ENCODE measurements around the gene ARL17A.
A peak's percentile ranks its signal among the peaks of the same experiment; 100 is the strongest.
"Not testable (repeated sequence)": the region's sequence is repeated elsewhere in the genome, so short reads cannot be mapped to it uniquely, and the experiment has no call there.

ARL17A gene

GRCh38 chr17:46580082-46580481, 591 bp upstream of the ARL17A start:
- not testable (repeated sequence) for H3K4me1 Mint-ChIP-seq, ATAC-seq, DNase-seq, H3K27ac Mint-ChIP-seq, H3K9me3 Mint-ChIP-seq, H3K27me3 Mint-ChIP-seq
- H3K4me3 Mint-ChIP-seq: peak overlapping the region in 1 of 2 donors; percentile 47

- not testable (repeated sequence) for H3K27ac Mint-ChIP-seq, ATAC-seq, H3K9me3 Mint-ChIP-seq, DNase-seq, H3K4me1 Mint-ChIP-seq, H3K27me3 Mint-ChIP-seq, H3K4me3 Mint-ChIP-seq
These were observed 7.7 kb downstream of the ARL17A start for GRCh38 chr17:46571796-46572195.

DNA sequence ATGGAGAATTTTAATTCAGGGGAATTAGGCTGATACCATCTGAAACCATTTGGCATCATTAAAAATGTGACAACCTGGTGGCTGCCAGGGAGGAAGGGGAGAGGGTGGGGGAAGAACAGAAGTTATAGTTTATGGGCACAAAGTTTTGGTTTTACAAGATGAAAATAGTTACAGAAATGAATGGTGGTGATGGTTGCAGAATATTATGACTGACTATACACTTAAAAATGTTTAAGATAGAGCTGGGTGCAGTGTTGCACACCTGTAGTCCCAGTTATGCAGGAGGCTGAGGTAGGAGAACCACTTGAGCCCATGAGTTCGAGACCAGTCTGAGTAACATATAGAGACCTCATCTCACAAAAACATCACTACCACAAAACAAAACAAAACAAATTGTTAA, 12.5 kb downstream of the ARL17A start:
- H3K27me3 Mint-ChIP-seq, H3K27ac Mint-ChIP-seq, H3K4me1 Mint-ChIP-seq, H3K9me3 Mint-ChIP-seq, DNase-seq, H3K4me3 Mint-ChIP-seq: not testable (repeated sequence)
- ATAC-seq: peak; percentile 65

GRCh38 chr17:46566284-46566683, 13.2 kb downstream of the ARL17A start:
- not testable (repeated sequence) for H3K27ac Mint-ChIP-seq, H3K4me3 Mint-ChIP-seq, DNase-seq, H3K27me3 Mint-ChIP-seq, H3K4me1 Mint-ChIP-seq, H3K9me3 Mint-ChIP-seq
- peak; percentile 95 for ATAC-seq

- H3K4me1 Mint-ChIP-seq, H3K27ac Mint-ChIP-seq, ATAC-seq, H3K4me3 Mint-ChIP-seq, DNase-seq, H3K9me3 Mint-ChIP-seq, H3K27me3 Mint-ChIP-seq: not testable (repeated sequence)
These were observed 19.4 kb downstream of the ARL17A start for GRCh38 chr17:46560048-46560447.

- ATAC-seq: peak; percentile 58
- not testable (repeated sequence) for H3K9me3 Mint-ChIP-seq, H3K27ac Mint-ChIP-seq, H3K4me1 Mint-ChIP-seq, DNase-seq, H3K27me3 Mint-ChIP-seq, H3K4me3 Mint-ChIP-seq
These were observed 20.3 kb downstream of the ARL17A start for GRCh38 chr17:46559155-46559554.

DNA sequence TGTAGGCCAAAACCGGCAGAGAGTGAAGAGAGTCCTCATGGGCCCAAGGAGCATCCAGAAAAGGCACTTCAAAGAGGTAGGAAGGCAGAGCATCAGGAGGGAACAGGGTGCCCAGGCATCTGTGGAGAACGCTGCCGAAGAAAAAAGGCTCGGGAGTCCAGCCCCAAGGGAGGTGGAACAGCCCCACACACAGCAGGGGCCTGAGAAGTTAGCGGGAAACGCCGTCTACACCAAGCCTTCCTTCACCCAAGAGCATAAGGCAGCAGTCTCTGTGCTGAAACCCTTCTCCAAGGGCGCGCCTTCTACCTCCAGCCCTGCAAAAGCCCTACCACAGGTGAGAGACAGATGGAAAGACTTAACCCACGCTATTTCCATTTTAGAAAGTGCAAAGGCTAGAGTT, 30.9 kb downstream of the ARL17A start:
- H3K27ac Mint-ChIP-seq, H3K4me1 Mint-ChIP-seq, DNase-seq, H3K4me3 Mint-ChIP-seq, H3K9me3 Mint-ChIP-seq, ATAC-seq, H3K27me3 Mint-ChIP-seq: not testable (repeated sequence)

DNA sequence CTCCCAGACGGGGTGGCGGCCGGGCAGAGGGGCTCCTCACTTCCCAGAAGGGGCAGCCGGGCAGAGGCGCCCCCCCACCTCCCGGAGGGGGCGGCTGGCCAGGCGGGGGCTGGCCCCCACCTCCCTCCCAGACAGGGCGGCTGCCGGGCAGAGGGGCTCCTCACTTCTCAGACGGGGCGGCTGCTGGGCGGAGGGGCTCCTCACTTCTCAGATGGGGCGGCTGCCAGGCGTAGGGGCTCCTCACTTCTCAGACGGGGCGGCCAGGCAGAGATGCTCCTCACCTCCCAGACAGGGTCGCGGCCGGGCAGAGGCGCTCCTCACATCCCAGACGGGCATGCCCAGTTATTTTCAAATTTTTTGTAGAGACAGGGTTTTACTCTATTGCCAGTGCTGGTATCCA, 44.8 kb downstream of the ARL17A start:
- DNase-seq, H3K4me3 Mint-ChIP-seq: not testable (repeated sequence)

DNA sequence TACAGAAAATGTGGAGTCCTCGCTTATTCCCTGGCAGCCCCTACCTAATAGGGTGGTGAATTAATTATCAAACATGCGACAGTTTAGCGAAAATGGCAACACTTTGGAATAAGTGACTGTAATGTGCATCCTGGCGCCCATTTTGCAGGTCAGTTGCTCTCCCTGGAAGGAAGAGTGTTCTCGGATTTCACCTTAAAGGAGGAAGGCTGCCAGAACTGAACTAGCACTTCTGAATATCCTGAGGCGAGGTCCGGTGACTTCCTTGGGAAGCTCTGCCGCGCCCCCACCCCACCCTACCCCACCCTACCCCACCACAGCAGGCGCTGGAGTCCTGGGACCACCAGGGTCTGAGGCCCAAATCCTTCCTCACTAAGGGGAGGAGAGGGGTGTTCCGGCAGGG, 67.3 kb downstream of the ARL17A start, which contains the start of gene LRRC37A2:
Gene LRRC37A2, plus strand, starts transcription at position 301 of the 400 bp plus-strand sequence. CDS start 245 bp downstream, outside the sequence.
- not testable (repeated sequence) for H3K9me3 Mint-ChIP-seq, H3K4me1 Mint-ChIP-seq, H3K4me3 Mint-ChIP-seq, ATAC-seq, H3K27ac Mint-ChIP-seq, DNase-seq, H3K27me3 Mint-ChIP-seq

More for the DNA sequence above, 44.8 kb downstream of the ARL17A start:
- H3K27ac Mint-ChIP-seq, H3K9me3 Mint-ChIP-seq, ATAC-seq, H3K27me3 Mint-ChIP-seq, H3K4me1 Mint-ChIP-seq: not testable (repeated sequence)

DNA sequence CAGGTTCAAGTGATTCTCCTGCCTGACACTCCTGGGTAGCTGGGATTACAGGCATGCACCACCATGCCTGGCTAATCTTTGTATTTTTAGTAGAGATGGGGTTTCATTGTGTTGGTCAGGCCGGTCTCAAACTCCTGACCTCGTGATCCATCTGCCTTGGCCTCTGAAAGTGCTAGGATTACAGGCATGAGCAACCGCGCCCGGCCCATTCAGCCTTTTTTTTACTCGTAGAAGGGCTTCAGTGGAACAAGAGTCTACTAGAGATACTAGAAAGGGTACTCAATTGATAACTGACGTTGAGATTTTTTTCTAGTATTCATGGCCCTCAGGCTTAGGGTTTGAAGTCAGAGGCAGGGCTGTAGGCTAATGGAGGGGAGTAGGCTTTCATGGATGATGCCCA, 73.6 kb downstream of the ARL17A start:
- H3K4me3 Mint-ChIP-seq, H3K4me1 Mint-ChIP-seq, ATAC-seq, H3K27me3 Mint-ChIP-seq, H3K27ac Mint-ChIP-seq, H3K9me3 Mint-ChIP-seq, DNase-seq: not testable (repeated sequence)

DNA sequence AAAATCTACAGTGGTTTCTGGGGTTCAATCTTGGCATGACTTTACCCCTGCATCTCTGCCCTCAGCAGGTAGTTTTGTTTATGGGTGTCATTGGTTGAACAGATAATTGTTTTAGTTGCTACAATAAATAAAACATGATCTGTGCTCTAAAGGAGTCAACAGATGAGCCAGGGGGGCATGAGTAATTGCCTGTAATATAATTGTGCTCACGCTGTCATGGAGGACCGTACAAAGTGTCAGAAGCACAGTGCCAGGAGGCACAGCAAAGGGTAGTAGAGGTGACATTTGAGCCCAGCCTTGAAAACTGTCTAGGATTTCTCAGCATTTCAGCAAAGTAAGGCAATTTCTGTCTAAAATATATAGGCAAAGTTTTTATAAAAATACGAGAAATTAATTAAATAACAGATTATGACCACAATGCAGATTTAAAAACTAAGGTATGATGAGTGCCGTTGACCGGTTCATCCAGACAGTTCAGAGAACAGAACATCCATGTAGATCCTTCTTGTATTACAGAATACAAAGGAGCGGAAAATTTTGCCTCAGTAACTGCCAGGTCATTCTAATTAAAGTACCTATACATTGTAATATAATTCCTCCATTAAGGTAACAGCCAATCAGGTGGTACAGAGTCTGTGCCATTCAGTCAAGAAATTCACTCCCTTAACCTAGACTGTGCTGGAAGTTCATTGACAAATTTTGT, 79.9 kb downstream of the ARL17A start:
- ATAC-seq, H3K9me3 Mint-ChIP-seq, H3K4me3 Mint-ChIP-seq, H3K4me1 Mint-ChIP-seq, H3K27me3 Mint-ChIP-seq, H3K27ac Mint-ChIP-seq, DNase-seq: not testable (repeated sequence)

DNA sequence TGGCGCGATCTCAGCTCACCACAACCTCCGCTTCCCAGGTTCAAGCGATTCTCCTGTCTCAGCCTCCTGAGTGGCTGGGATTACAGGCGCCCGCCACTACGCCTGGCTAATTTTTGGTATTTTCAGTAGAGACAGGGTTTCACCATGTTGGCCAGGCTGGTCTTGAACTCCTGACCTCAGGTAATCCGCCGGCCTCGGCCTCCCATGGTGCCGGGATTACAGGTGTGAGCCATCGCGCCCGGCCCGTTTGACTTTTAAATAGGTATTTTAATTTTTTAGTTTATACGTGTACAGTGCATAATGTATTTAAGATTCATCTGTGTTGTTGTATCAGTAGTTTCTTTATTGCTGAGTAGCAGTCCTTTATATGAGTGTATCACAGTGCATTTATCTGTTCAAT, 87.5 kb downstream of the ARL17A start:
- H3K9me3 Mint-ChIP-seq, H3K4me3 Mint-ChIP-seq, H3K27ac Mint-ChIP-seq, DNase-seq, H3K4me1 Mint-ChIP-seq, H3K27me3 Mint-ChIP-seq, ATAC-seq: not testable (repeated sequence)

DNA sequence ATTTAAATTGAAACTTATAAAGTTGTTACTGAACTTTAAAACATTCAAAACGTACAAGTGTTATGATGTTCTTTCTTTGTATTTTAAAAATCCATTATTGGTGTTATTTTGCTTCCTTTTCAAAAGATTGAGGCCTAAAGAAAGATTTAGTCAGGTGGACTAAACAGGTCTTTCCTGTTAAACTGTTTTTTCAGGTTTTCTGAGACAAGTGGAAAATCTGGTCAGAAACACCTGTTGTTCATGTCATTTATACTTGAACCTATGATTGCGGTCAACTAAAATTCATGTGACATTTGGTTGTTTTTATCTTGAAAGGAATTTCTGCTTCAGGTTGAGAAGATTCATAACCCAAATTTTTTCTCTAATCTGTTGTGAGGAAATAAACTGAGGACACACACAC, 98.2 kb downstream of the ARL17A start:
- not testable (repeated sequence) for H3K27ac Mint-ChIP-seq, H3K4me1 Mint-ChIP-seq, ATAC-seq, H3K4me3 Mint-ChIP-seq, H3K27me3 Mint-ChIP-seq, H3K9me3 Mint-ChIP-seq, DNase-seq

DNA sequence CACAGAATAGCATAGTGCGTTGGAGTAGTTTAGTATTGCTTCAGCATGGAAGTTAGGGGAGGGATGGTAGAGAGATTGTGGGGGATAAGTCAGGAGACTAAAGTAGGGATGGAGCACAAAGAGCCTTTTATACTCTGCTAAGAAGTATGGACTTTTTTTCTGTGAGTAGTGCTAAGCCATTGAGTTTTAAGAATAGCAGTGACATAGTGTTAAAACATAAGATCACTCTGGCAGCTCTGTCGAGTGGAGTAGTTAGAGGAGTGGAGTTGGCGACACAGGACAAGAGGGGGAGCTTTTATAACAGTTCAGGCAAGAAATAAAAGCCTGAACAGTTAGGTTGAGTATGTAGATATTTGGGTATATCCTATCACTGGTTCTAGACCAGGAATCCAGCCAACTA, 100.7 kb downstream of the ARL17A start:
- H3K4me3 Mint-ChIP-seq, H3K4me1 Mint-ChIP-seq, H3K27me3 Mint-ChIP-seq, ATAC-seq, H3K9me3 Mint-ChIP-seq, H3K27ac Mint-ChIP-seq, DNase-seq: not testable (repeated sequence)

DNA sequence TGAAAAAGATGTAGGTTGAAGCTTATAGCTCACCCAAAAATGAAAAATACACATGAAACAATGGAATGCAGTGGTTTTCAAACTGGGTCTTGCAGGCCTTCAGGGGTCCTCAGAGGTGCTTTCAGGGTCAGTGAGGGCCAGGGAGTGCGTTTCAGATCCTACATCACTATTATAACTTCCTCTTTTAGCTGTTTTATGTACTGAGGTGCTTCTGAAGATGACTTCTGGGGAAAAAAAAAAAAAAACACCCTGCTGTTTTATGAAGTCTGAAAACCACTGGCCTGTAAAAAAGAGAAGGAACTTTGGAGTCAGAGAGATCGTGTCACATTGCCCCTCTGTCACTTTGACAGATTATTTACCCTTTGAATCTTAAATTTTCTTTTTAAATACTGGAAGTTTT, 103.9 kb downstream of the ARL17A start:
- DNase-seq, ATAC-seq, H3K9me3 Mint-ChIP-seq, H3K4me3 Mint-ChIP-seq, H3K27me3 Mint-ChIP-seq, H3K4me1 Mint-ChIP-seq, H3K27ac Mint-ChIP-seq: not testable (repeated sequence)

- ATAC-seq: not testable (repeated sequence)
These were observed 105.0 kb downstream of the ARL17A start for GRCh38 chr17:46474489-46474888.

GRCh38 chr17:46467618-46468017, 111.9 kb downstream of the ARL17A start:
- H3K9me3 Mint-ChIP-seq, ATAC-seq, H3K27me3 Mint-ChIP-seq, H3K27ac Mint-ChIP-seq, H3K4me3 Mint-ChIP-seq, H3K4me1 Mint-ChIP-seq, DNase-seq: not testable (repeated sequence)

More at GRCh38 chr17:46474489-46474888, 105.0 kb downstream of the ARL17A start:
- not testable (repeated sequence) for H3K27me3 Mint-ChIP-seq, H3K27ac Mint-ChIP-seq, H3K4me1 Mint-ChIP-seq, H3K4me3 Mint-ChIP-seq, H3K9me3 Mint-ChIP-seq, DNase-seq
